A549 (cell line): ENCODE measurements around the gene VASH2.

Experiments used
- CEBPB ChIP-seq, 2 experiments: fragments of >200 bp in 1 of 2; sonication (Bioruptor Twin) in 1 of 2; formaldehyde crosslinking in 1 of 2; IDR thresholded peaks; 2 replicates each; pipeline ENCODE4 v1.6.1; 2012 to 2016
- CHD2 ChIP-seq: fragments of 150-350 bp; IDR thresholded peaks from 2 replicates; pipeline ENCODE4 v1.6.1; 2014; ENCODE audit warnings: low read length; ENCODE audit not compliant: partially characterized antibody
- CTCF ChIP-seq: fragments of >200 bp; sonication (Bioruptor Twin); formaldehyde crosslinking; IDR thresholded peaks from 3 replicates; pipeline ENCODE4 v1.5.1; 2016
- KDM5A ChIP-seq: fragments of 200-600 bp; sonication (generic); IDR thresholded peaks from 2 replicates; pipeline ENCODE4 v1.6.1; 2016; ENCODE audit warnings: antibody characterized with exemption, mild to moderate bottlenecking
- MAX ChIP-seq: IDR thresholded peaks from 2 replicates; pipeline ENCODE4 v1.6.1; 2012
- MYC ChIP-seq: IDR thresholded peaks from 2 replicates; pipeline ENCODE4 v1.6.1; 2012; ENCODE audit warnings: mild to moderate bottlenecking, inconsistent platforms, low read length, improper control_type of control experiment, borderline replicate concordance
- POLR2A ChIP-seq: IDR thresholded peaks from 2 replicates; pipeline ENCODE4 v1.6.1; 2012; ENCODE audit warnings: mild to moderate bottlenecking, low read length
- RARB ChIP-seq: fragments of 250-450 bp; sonication (Bioruptor Pico); IDR thresholded peaks from 2 replicates; pipeline ENCODE4 v1.8.0; 2021; ENCODE audit warnings: mild to moderate bottlenecking, moderate library complexity
- SMC3 ChIP-seq: fragments of >200 bp; sonication (Bioruptor Twin); formaldehyde crosslinking; IDR thresholded peaks from 3 replicates; pipeline ENCODE4 v1.6.1; 2018; ENCODE audit warnings: inconsistent platforms
- SREBF2 ChIP-seq: fragments of 450-650 bp; IDR thresholded peaks from 2 replicates; pipeline ENCODE4 v1.6.1; 2014; ENCODE audit warnings: mild to moderate bottlenecking, moderate library complexity
- TF ChIP-seq, protein P1 (sequence below): fragments of 450-650 bp; IDR thresholded peaks from 2 replicates; pipeline ENCODE4 v1.6.1; 2014; ENCODE audit warnings: antibody characterized with exemption
- TF ChIP-seq, protein P2 (sequence below): IDR thresholded peaks from 2 replicates; pipeline ENCODE4 v1.6.1; 2012

GRCh38 chr1:212945463-212946160 lies 4.7 kb upstream of the VASH2 start:
- TF ChIP-seq KDM5A = no peak
- TF ChIP-seq, protein P1, sequence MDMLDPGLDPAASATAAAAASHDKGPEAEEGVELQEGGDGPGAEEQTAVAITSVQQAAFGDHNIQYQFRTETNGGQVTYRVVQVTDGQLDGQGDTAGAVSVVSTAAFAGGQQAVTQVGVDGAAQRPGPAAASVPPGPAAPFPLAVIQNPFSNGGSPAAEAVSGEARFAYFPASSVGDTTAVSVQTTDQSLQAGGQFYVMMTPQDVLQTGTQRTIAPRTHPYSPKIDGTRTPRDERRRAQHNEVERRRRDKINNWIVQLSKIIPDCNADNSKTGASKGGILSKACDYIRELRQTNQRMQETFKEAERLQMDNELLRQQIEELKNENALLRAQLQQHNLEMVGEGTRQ = no peak
- TF ChIP-seq CTCF = no peak
- no peak for TF ChIP-seq CEBPB (IDR thresholded peaks at IDR 0.05)
- no peak for TF ChIP-seq MYC
- no peak for TF ChIP-seq CHD2
- TF ChIP-seq SMC3 = no peak
- no peak for TF ChIP-seq POLR2A
- TF ChIP-seq RARB (CRISPR knock-in tag) = no peak
- TF ChIP-seq, protein P2, sequence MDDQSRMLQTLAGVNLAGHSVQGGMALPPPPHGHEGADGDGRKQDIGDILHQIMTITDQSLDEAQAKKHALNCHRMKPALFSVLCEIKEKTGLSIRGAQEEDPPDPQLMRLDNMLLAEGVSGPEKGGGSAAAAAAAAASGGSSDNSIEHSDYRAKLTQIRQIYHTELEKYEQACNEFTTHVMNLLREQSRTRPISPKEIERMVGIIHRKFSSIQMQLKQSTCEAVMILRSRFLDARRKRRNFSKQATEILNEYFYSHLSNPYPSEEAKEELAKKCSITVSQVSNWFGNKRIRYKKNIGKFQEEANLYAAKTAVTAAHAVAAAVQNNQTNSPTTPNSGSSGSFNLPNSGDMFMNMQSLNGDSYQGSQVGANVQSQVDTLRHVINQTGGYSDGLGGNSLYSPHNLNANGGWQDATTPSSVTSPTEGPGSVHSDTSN = no peak
- no peak for TF ChIP-seq MAX
- TF ChIP-seq SREBF2 = no peak
